CD4-positive, alpha-beta memory T cell (primary cell): ENCODE results near the gene PRPF40A. TPM values are rescaled to one million over a fixed set of nuclear protein-coding genes. Genes with fewer than 3 reads are reported as not detected.

Source experiments
- CTCF ChIA-PET: fragments of 350-600 bp; sonication (Branson Sonifier 250); formaldehyde crosslinking; loops from one replicate; lab custom pipeline; 2021; ENCODE audit warnings: inconsistent platforms; ENCODE audit not compliant: partially characterized antibody; lab: Charles Lee
- POLR2A ChIA-PET: fragments of 350-600 bp; sonication (Branson Sonifier 250); formaldehyde crosslinking; loops from one replicate; lab custom pipeline; 2021; ENCODE audit not compliant: partially characterized antibody; lab: Charles Lee
- DNase-seq, 5 donors: peaks; one replicate each; pipeline versions ENCODE4 v3.0.0 to v3.0.0-alpha.2; 2020 to 2022; ENCODE audit warnings: mixed read lengths in 1 of 5
- H3K27ac ChIP-seq: one replicate; pipeline ENCODE4 v1.7.0; 2013; ENCODE audit warnings: low read depth, low read length
- H3K27me3 ChIP-seq: 2 replicates; pipeline ENCODE4 v1.7.0; 2013; ENCODE audit warnings: mild to moderate bottlenecking, low read length, moderate library complexity; ENCODE audit not compliant: insufficient read depth
- H3K36me3 ChIP-seq: 2 replicates; pipeline ENCODE4 v1.7.0; 2013; ENCODE audit warnings: mild to moderate bottlenecking, low read length, moderate library complexity; ENCODE audit not compliant: insufficient read depth
- H3K4me1 ChIP-seq: 2 replicates; pipeline ENCODE4 v1.7.0; 2013; ENCODE audit warnings: mild to moderate bottlenecking, low read length, moderate library complexity; ENCODE audit not compliant: insufficient read depth
- H3K4me3 ChIP-seq, 2 donors: one replicate each; pipeline ENCODE4 v1.7.0; 2013; ENCODE audit warnings: low read length in 2 of 2, mild to moderate bottlenecking in 1 of 2
- H3K9me3 ChIP-seq, 2 donors: one replicate each; pipeline ENCODE4 v1.7.0; 2013; ENCODE audit warnings: low read length in 2 of 2, control low read depth in 1 of 2; ENCODE audit not compliant: control insufficient read depth in 1 of 2
- H3K27ac Mint-ChIP-seq, 7 donors: one replicate each; pipeline ENCODE4 v1.8.0; 2020 to 2021; ENCODE audit warnings: mixed read lengths in 7 of 7, mild to moderate bottlenecking in 6 of 7, inconsistent platforms in 3 of 7, moderate library complexity in 3 of 7
- H3K27me3 Mint-ChIP-seq, 2 donors: one replicate each; pipeline ENCODE4 v1.8.0; 2020 to 2021; ENCODE audit warnings: mixed read lengths in 2 of 2
- H3K36me3 Mint-ChIP-seq, 2 donors: one replicate each; pipeline ENCODE4 v1.8.0; 2020 to 2021; ENCODE audit warnings: mixed read lengths in 2 of 2, inconsistent platforms in 1 of 2, mild to moderate bottlenecking in 1 of 2
- H3K4me1 Mint-ChIP-seq, 4 donors: one replicate each; pipeline ENCODE4 v1.8.0; 2020 to 2021; ENCODE audit warnings: mixed read lengths in 4 of 4, mild to moderate bottlenecking in 1 of 4
- H3K4me3 Mint-ChIP-seq, 8 donors: one replicate each; pipeline ENCODE4 v1.8.0; 2020 to 2021; ENCODE audit warnings: mixed read lengths in 8 of 8, mild to moderate bottlenecking in 7 of 8, moderate library complexity in 6 of 8, inconsistent platforms in 3 of 8
- H3K9me3 Mint-ChIP-seq, 8 donors: one replicate each; pipeline ENCODE4 v1.8.0; 2020 to 2021; ENCODE audit warnings: mixed read lengths in 8 of 8, mild to moderate bottlenecking in 5 of 8, inconsistent platforms in 3 of 8, moderate library complexity in 1 of 8
- intact Hi-C: fragments of 100-400 bp; cut with micrococcal nuclease; formaldehyde crosslinking; loops from one replicate; pipeline ENCODE4 v1.15.1; 2023
- polyA plus RNA-seq, 2 donors: library from polyadenylated mRNA; unstranded; fragments of 300-500 nt; fragmentation: Illumina TruSeq; gene quantifications; one replicate each; pipeline ENCODE4 v1.2.3, GENCODE V29; 2021
- total RNA-seq, 2 experiments: library from RNA; stranded (reverse); gene quantifications; one replicate each; pipeline ENCODE4 v1.2.3, GENCODE V29; 2021

Gene PRPF40A
- total and polyA plus RNA-seq, 4 experiments from 2014 or later, result 70.5 to 129 (median 100) TPM

- no peak overlapping the region for H3K4me3 ChIP-seq
- CTCF ChIA-PET, result no interaction called here
- Mint-ChIP-seq H3K9me3 (peaks cover 0 to 10% (median 1%) of the 10 kb centered on the region in 8 donors), H3K27ac (peak overlapping the region in 2 of 7 donors; percentile 44 to 70), H3K4me3 (peak overlapping the region in 1 of 8 donors; percentile 32), H3K27me3 (no peaks in the 10 kb centered on the region), H3K36me3 (peaks cover 41 to 74% of the 10 kb centered on the region in 2 donors), H3K4me1 (peaks cover 44 to 89% (median 69%) of the 10 kb centered on the region in 4 donors)
- peaks cover 13% of the 10 kb centered on the region for H3K36me3 ChIP-seq
- intact Hi-C loops, result no loop called here
- peaks cover 31% of the 10 kb centered on the region for H3K4me1 ChIP-seq
- H3K9me3 ChIP-seq, result no peaks in the 10 kb centered on the region
- DNase-seq, result no peak
- POLR2A ChIA-PET, result interaction anchor here (1.4 kb wide), 1 partner anchor 11 kb away, joined by 5 read pairs; the partner anchor contains the start of genes ARL6IP6 and PRPF40A
- H3K27me3 ChIP-seq, result no peaks in the 10 kb centered on the region
- no peak overlapping the region for H3K27ac ChIP-seq
Measured at GRCh38 chr2:152706477-152707021, 10.7 kb downstream of the PRPF40A start.

- H3K4me3 ChIP-seq, result no peak overlapping the region
- H3K4me1 ChIP-seq, result peaks cover 34% of the 10 kb centered on the region
- H3K4me1 Mint-ChIP-seq, result peaks cover 33 to 85% (median 54%) of the 10 kb centered on the region in 4 donors
- H3K9me3 ChIP-seq, result no peaks in the 10 kb centered on the region
- no peaks in the 10 kb centered on the region for H3K27me3 Mint-ChIP-seq
- H3K27ac ChIP-seq, result no peak overlapping the region
- H3K4me3 Mint-ChIP-seq, result no peak overlapping the region
- H3K9me3 Mint-ChIP-seq, result peaks cover 0 to 13% (median 1%) of the 10 kb centered on the region in 8 donors
- no peak for DNase-seq
- ChIA-PET CTCF (no interaction called here), POLR2A (interaction anchor here (1.2 kb wide), 1 partner anchor 16 kb away, joined by 4 read pairs; the partner anchor contains the start of gene PRPF40A)
- peak overlapping the region in 1 of 7 donors; percentile 51 for H3K27ac Mint-ChIP-seq
- H3K36me3 Mint-ChIP-seq, result peaks cover 26 to 44% of the 10 kb centered on the region in 2 donors
- intact Hi-C loops, result no loop called here
- no peaks in the 10 kb centered on the region for H3K36me3 ChIP-seq
- H3K27me3 ChIP-seq, result no peaks in the 10 kb centered on the region
Measured at GRCh38 chr2:152701198-152701597, 16.1 kb downstream of the PRPF40A start.

- no peak for DNase-seq
- POLR2A ChIA-PET, result no interaction called here
- peaks cover 0 to 5% (median 0%) of the 10 kb centered on the region in 8 donors for H3K9me3 Mint-ChIP-seq
- no peaks in the 10 kb centered on the region for H3K27me3 Mint-ChIP-seq
- Histone ChIP-seq H3K9me3 (no peaks in the 10 kb centered on the region), H3K4me1 (peaks cover 44% of the 10 kb centered on the region), H3K36me3 (no peaks in the 10 kb centered on the region), H3K4me3 (no peak overlapping the region), H3K27ac (no peak overlapping the region), H3K27me3 (no peaks in the 10 kb centered on the region)
- peaks cover 11 to 26% of the 10 kb centered on the region in 2 donors for H3K36me3 Mint-ChIP-seq
- peaks cover 31 to 64% (median 37%) of the 10 kb centered on the region in 4 donors for H3K4me1 Mint-ChIP-seq
- CTCF ChIA-PET, result interaction anchor here (2.3 kb wide), 1 partner anchor 19 kb away, joined by 12 read pairs; no protein-coding TSS in a partner anchor
- peak overlapping the region in 6 of 7 donors; percentile 24 to 68 (median 34) for H3K27ac Mint-ChIP-seq
- intact Hi-C loops, result no loop called here
- peak overlapping the region in 1 of 8 donors; percentile 47 for H3K4me3 Mint-ChIP-seq
Measured at GRCh38 chr2:152696476-152696875, 20.8 kb downstream of the PRPF40A start.

GRCh38 chr2:152695763-152696162 is 21.5 kb downstream of the PRPF40A start:
- Mint-ChIP-seq H3K27me3 (no peaks in the 10 kb centered on the region), H3K4me1 (peaks cover 30 to 58% (median 34%) of the 10 kb centered on the region in 4 donors), H3K27ac (peak overlapping the region in 4 of 7 donors; percentile 4 to 72 (median 38)), H3K36me3 (peaks cover 11 to 24% of the 10 kb centered on the region in 2 donors), H3K9me3 (no peaks in the 10 kb centered on the region), H3K4me3 (peak overlapping the region in 2 of 8 donors; percentile 8 to 47)
- H3K4me1 ChIP-seq, result peaks cover 44% of the 10 kb centered on the region
- no peak overlapping the region for H3K4me3 ChIP-seq
- intact Hi-C loops, result no loop called here
- H3K27ac ChIP-seq, result no peak overlapping the region
- H3K36me3 ChIP-seq, result no peaks in the 10 kb centered on the region
- H3K27me3 ChIP-seq, result no peaks in the 10 kb centered on the region
- no peak for DNase-seq
- no peaks in the 10 kb centered on the region for H3K9me3 ChIP-seq
- ChIA-PET CTCF (interaction anchor here (2.3 kb wide), 1 partner anchor 20 kb away, joined by 12 read pairs; no protein-coding TSS in a partner anchor), POLR2A (no interaction called here)

GRCh38 chr2:152694161-152694661 is 23.1 kb downstream of the PRPF40A start:
- peaks cover 11 to 23% of the 10 kb centered on the region in 2 donors for H3K36me3 Mint-ChIP-seq
- CTCF ChIA-PET, result interaction anchor here (1.6 kb wide), 1 partner anchor 48 kb away, joined by 3 read pairs; no protein-coding TSS in a partner anchor
- Histone ChIP-seq H3K36me3 (no peaks in the 10 kb centered on the region), H3K4me3 (peak overlapping the region in 1 of 2 donors; percentile 36), H3K27ac (peak overlapping the region; percentile 58), H3K27me3 (no peaks in the 10 kb centered on the region), H3K4me1 (peaks cover 44% of the 10 kb centered on the region), H3K9me3 (no peaks in the 10 kb centered on the region)
- DNase-seq, result peak; percentile 14 to 67 (median 30)
- peaks cover 25 to 50% (median 29%) of the 10 kb centered on the region in 4 donors for H3K4me1 Mint-ChIP-seq
- no peaks in the 10 kb centered on the region for H3K27me3 Mint-ChIP-seq
- peak overlapping the region; percentile 81 to 96 (median 94) for H3K27ac Mint-ChIP-seq
- no peaks in the 10 kb centered on the region for H3K9me3 Mint-ChIP-seq
- intact Hi-C loops, result no loop called here
- POLR2A ChIA-PET, result interaction anchor here (2.6 kb wide), 1 partner anchor 22 kb away, joined by 16 read pairs; the partner anchor contains the start of gene PRPF40A
- peak overlapping the region; percentile 80 to 93 (median 89) for H3K4me3 Mint-ChIP-seq

- no peaks in the 10 kb centered on the region for H3K9me3 ChIP-seq
- intact Hi-C loops, result no loop called here
- POLR2A ChIA-PET, result interaction anchor here (2.6 kb wide), 1 partner anchor 23 kb away, joined by 16 read pairs; the partner anchor contains the start of gene PRPF40A
- CTCF ChIA-PET, result no interaction called here
- no peak overlapping the region for H3K4me3 ChIP-seq
- Mint-ChIP-seq H3K9me3 (no peaks in the 10 kb centered on the region), H3K27me3 (no peaks in the 10 kb centered on the region), H3K27ac (peak overlapping the region in 3 of 7 donors; percentile 17 to 81 (median 60)), H3K4me3 (peak overlapping the region in 1 of 8 donors; percentile 15), H3K4me1 (peaks cover 26 to 53% (median 29%) of the 10 kb centered on the region in 4 donors), H3K36me3 (peaks cover 11 to 27% of the 10 kb centered on the region in 2 donors)
- DNase-seq, result no peak
- H3K27ac ChIP-seq, result no peak overlapping the region
- no peaks in the 10 kb centered on the region for H3K36me3 ChIP-seq
- no peaks in the 10 kb centered on the region for H3K27me3 ChIP-seq
- H3K4me1 ChIP-seq, result peaks cover 44% of the 10 kb centered on the region
Measured at GRCh38 chr2:152693033-152693432, 24.2 kb downstream of the PRPF40A start.

GRCh38 chr2:152686321-152686720 is 30.9 kb downstream of the PRPF40A start:
- Histone ChIP-seq H3K4me3 (no peak overlapping the region), H3K27ac (no peak overlapping the region), H3K4me1 (peaks cover 6% of the 10 kb centered on the region), H3K36me3 (no peaks in the 10 kb centered on the region), H3K27me3 (no peaks in the 10 kb centered on the region), H3K9me3 (no peaks in the 10 kb centered on the region)
- Mint-ChIP-seq H3K27ac (peak overlapping the region in 2 of 7 donors; percentile 49 to 67), H3K27me3 (no peaks in the 10 kb centered on the region), H3K4me3 (no peak overlapping the region), H3K9me3 (no peaks in the 10 kb centered on the region), H3K36me3 (peaks cover 20 to 32% of the 10 kb centered on the region in 2 donors), H3K4me1 (peaks cover 27 to 51% (median 41%) of the 10 kb centered on the region in 4 donors)
- ChIA-PET CTCF (no interaction called here), POLR2A (no interaction called here)
- no peak for DNase-seq
- intact Hi-C loops, result no loop called here
